ENCODE measurements around the gene RGCC.

DNA sequence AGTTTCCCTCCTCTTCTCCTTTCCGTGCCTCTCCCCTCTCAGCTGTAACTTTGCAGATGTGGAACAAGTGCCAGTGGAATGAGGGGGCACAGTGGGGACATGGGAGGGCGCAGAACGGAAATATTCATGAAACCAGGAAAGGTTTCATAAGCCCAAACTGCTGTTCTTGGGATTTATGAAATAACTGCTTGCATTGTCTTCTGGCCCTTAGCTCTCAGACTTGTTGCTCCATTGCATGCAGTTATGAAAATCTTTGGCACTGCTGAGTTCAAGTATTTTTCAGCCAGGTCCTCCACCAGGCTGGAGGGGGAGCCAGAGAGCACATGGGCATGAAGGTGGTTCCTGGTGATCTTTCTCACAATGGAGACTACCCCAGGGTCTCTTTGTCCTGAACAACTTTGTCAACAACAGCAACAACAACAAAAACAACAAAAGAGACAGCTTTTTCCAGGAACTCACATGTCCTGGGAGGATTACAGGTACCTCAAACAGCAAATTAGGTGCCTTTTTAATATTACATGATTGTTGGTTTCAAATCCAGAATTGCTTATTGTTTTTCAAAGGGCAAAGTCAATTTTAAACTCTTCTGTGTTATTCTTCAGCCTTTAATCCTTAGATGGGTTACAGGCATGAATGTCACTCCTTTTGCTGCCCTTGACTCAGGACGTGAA is 1.5 kb downstream of the RGCC start:
- TF ChIP-seq, protein P1, sequence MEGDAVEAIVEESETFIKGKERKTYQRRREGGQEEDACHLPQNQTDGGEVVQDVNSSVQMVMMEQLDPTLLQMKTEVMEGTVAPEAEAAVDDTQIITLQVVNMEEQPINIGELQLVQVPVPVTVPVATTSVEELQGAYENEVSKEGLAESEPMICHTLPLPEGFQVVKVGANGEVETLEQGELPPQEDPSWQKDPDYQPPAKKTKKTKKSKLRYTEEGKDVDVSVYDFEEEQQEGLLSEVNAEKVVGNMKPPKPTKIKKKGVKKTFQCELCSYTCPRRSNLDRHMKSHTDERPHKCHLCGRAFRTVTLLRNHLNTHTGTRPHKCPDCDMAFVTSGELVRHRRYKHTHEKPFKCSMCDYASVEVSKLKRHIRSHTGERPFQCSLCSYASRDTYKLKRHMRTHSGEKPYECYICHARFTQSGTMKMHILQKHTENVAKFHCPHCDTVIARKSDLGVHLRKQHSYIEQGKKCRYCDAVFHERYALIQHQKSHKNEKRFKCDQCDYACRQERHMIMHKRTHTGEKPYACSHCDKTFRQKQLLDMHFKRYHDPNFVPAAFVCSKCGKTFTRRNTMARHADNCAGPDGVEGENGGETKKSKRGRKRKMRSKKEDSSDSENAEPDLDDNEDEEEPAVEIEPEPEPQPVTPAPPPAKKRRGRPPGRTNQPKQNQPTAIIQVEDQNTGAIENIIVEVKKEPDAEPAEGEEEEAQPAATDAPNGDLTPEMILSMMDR (IDR thresholded peaks at IDR 0.05): peak in 6 of 7 experiments; percentile 38 to 56 (median 48)
- no peak for TF ChIP-seq POLR2A (IDR thresholded peaks at IDR 0.05)
